GM11168 (cell line): ENCODE results near the gene GALNS.
"Not testable (repeated sequence)": the region's sequence is repeated elsewhere in the genome, so short reads cannot be mapped to it uniquely, and the experiment has no call there.

ENCODE experiments used
- in situ Hi-C: fragments of 300-500 bp; cut with MboI; formaldehyde crosslinking; loops from one replicate; pipeline ENCODE4 v1.12.0; 2022; ENCODE audit warnings: low sequenced_read_pairs; ENCODE audit not compliant: unreplicated experiment

Gene GALNS

GRCh38 chr16:88778271-88778525 is 78.5 kb downstream of the GALNS start:
- in situ Hi-C loops: no loop called here

GRCh38 chr16:88777471-88778270 is 79.1 kb downstream of the GALNS start:
- in situ Hi-C loops: no loop called here

GRCh38 chr16:88775825-88776224 is 80.9 kb downstream of the GALNS start:
- in situ Hi-C loops: no loop called here

GRCh38 chr16:88774544-88775393 is 82.0 kb downstream of the GALNS start:
- in situ Hi-C loops: no loop called here

GRCh38 chr16:88773812-88774291 is 82.9 kb downstream of the GALNS start:
- in situ Hi-C loops: no loop called here

GRCh38 chr16:88772871-88773811 is 83.6 kb downstream of the GALNS start:
- in situ Hi-C loops: no loop called here

- in situ Hi-C loops: not testable (repeated sequence)
Observed at GRCh38 chr16:88771781-88772180, 85.0 kb downstream of the GALNS start.

GRCh38 chr16:88771294-88771772 is 85.4 kb downstream of the GALNS start:
- in situ Hi-C loops: no loop called here

- in situ Hi-C loops: no loop called here
Observed at GRCh38 chr16:88770461-88771293, 86.1 kb downstream of the GALNS start.

- in situ Hi-C loops: no loop called here
Observed at GRCh38 chr16:88769617-88770460, 86.9 kb downstream of the GALNS start.

- in situ Hi-C loops: no loop called here
Observed at GRCh38 chr16:88768071-88768783, 88.5 kb downstream of the GALNS start.

GRCh38 chr16:88767546-88768070 is 89.1 kb downstream of the GALNS start:
- in situ Hi-C loops: no loop called here

GRCh38 chr16:88766975-88767374 is 89.8 kb downstream of the GALNS start:
- in situ Hi-C loops: no loop called here

GRCh38 chr16:88764913-88765349 is 91.8 kb downstream of the GALNS start:
- in situ Hi-C loops: no loop called here

GRCh38 chr16:88764080-88764479 is 92.7 kb downstream of the GALNS start:
- in situ Hi-C loops: no loop called here
